Common myeloid progenitor, CD34-positive (primary cell): ENCODE results near the gene TSPAN10.

Experiments used
- CTCF ChIA-PET: fragments of 350-600 bp; sonication (Branson Sonifier 250); formaldehyde crosslinking; loops from one replicate; lab custom pipeline; 2021; ENCODE audit warnings: antibody characterized with exemption; lab: Charles Lee
- POLR2A ChIA-PET: fragments of 350-600 bp; sonication (Branson Sonifier 250); formaldehyde crosslinking; loops from one replicate; lab custom pipeline; 2021; ENCODE audit warnings: antibody characterized with exemption; lab: Charles Lee
- DNase-seq, 3 donors: peaks; one replicate each; pipeline versions ENCODE4 v3.0.0 to v3.0.0-alpha.2; 2013
- H3K27ac ChIP-seq, 2 experiments: 1 replicate in 1 of 2; 2 replicates in 1 of 2; pipeline ENCODE4 v1.7.0; 2013; ENCODE audit warnings: inconsistent platforms in 2 of 2, low read length in 2 of 2, mild to moderate bottlenecking in 2 of 2, low read depth in 1 of 2, moderate library complexity in 1 of 2; ENCODE audit not compliant: severe bottlenecking in 2 of 2, insufficient read depth in 1 of 2, poor library complexity in 1 of 2
- H3K27me3 ChIP-seq, 5 experiments: replicated peaks in 2 of 5; 1 replicate in 3 of 5; 2 replicates in 2 of 5; pipeline versions ENCODE4 v1.6.1 to v1.7.0; 2013; ENCODE audit warnings: low read length in 4 of 5, mild to moderate bottlenecking in 2 of 5, moderate library complexity in 2 of 5, inconsistent platforms in 1 of 5; ENCODE audit not compliant: insufficient read depth in 5 of 5, control insufficient read depth in 4 of 5
- H3K36me3 ChIP-seq, 4 experiments: 1 replicate in 2 of 4; 2 replicates in 2 of 4; pipeline versions ENCODE4 v1.6.1 to v1.7.0; 2013; ENCODE audit warnings: low read length in 3 of 4, control low read depth in 1 of 4, mild to moderate bottlenecking in 1 of 4; ENCODE audit not compliant: control insufficient read depth in 4 of 4, insufficient read depth in 4 of 4
- H3K4me1 ChIP-seq, 4 experiments: 1 replicate in 3 of 4; 2 replicates in 1 of 4; pipeline versions ENCODE4 v1.6.1 to v1.7.1; 2013; ENCODE audit warnings: low read length in 3 of 4, mild to moderate bottlenecking in 3 of 4, control low read depth in 1 of 4, inconsistent platforms in 1 of 4, moderate library complexity in 1 of 4; ENCODE audit not compliant: control insufficient read depth in 4 of 4, insufficient read depth in 4 of 4; ENCODE audit errors: control extremely low read depth in 1 of 4
- H3K4me3 ChIP-seq, 7 experiments: 1 replicate in 4 of 7; 2 replicates in 3 of 7; pipeline versions ENCODE4 v1.5.1 to v1.7.0; 2013; ENCODE audit warnings: mild to moderate bottlenecking in 7 of 7, low read length in 6 of 7, moderate library complexity in 6 of 7, inconsistent platforms in 2 of 7, low read depth in 2 of 7, control low read depth in 1 of 7; ENCODE audit not compliant: insufficient read depth in 4 of 7, control insufficient read depth in 1 of 7; ENCODE audit errors: extremely low read depth in 1 of 7
- H3K9me3 ChIP-seq, 5 experiments: 1 replicate in 4 of 5; 2 replicates in 1 of 5; pipeline versions ENCODE4 v1.6.1 to v1.7.1; 2013; ENCODE audit warnings: low read length in 4 of 5, mild to moderate bottlenecking in 2 of 5, inconsistent platforms in 1 of 5, low read depth in 1 of 5, moderate library complexity in 1 of 5; ENCODE audit not compliant: control insufficient read depth in 4 of 5, insufficient read depth in 2 of 5; ENCODE audit errors: control extremely low read depth in 1 of 5
- WGBS: methylation state at CpG from one replicate; pipeline ENCODE4 v1.1.5; 2013; ENCODE audit not compliant: insufficient coverage; 5-methylcytosine and 5-hydroxymethylcytosine counted together

Gene TSPAN10

DNA sequence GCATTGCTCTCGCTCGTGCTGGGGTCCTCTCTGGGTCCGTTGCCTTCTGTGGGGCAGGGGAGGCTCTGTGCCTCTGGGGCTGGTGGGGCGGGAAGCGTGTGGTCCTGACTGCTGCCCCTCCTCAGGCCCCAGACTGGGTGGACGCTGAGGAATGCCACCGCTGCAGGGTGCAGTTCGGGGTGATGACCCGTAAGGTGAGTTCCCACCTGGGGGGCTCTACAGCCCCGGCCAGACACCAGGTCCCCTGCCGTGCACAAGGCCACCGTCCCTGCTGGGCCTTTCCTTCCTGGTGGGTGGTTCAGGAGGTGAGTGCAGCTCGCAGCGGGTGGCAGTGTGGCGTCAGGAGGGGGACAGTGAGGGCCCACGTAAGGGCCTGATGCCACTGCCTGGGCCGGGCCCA is 53.6 kb downstream of the TSPAN10 start:
- WGBS, result 94% methylated on average over 14 of the region's 17 CpGs
- Histone ChIP-seq H3K27ac (no peak overlapping the region), H3K27me3 (no peaks in the 10 kb centered on the region), H3K4me3 (no peak overlapping the region), H3K9me3 (no peaks in the 10 kb centered on the region), H3K36me3 (peaks cover 6 to 98% (median 57%) of the 10 kb centered on the region in 4 experiments), H3K4me1 (peaks cover 0 to 1% (median 0%) of the 10 kb centered on the region in 4 experiments)
- ChIA-PET CTCF (interaction anchor here (1.2 kb wide), 1 partner anchor 15 kb away, joined by 3 read pairs; no protein-coding TSS in a partner anchor), POLR2A (no interaction called here)
- DNase-seq, result no peak

DNA sequence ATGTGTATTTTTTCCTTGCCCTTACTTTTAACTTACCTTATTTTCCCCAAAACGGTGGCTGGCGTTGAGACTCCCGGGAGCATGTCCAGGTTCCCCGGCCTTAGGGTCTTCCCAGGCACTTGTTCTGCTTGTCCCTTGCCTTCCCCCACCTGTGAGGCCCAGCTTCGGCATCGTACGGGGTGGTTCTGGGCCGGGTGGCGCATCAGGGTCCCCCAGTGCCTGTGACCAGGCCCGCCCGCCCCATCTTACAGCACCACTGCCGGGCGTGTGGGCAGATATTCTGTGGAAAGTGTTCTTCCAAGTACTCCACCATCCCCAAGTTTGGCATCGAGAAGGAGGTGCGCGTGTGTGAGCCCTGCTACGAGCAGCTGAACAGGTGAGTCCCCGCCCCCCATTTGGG is 54.2 kb downstream of the TSPAN10 start:
- Histone ChIP-seq H3K9me3 (no peaks in the 10 kb centered on the region), H3K4me1 (no peaks in the 10 kb centered on the region), H3K36me3 (peaks cover 6 to 98% (median 58%) of the 10 kb centered on the region in 4 experiments), H3K27me3 (no peaks in the 10 kb centered on the region), H3K27ac (no peak overlapping the region), H3K4me3 (no peak overlapping the region)
- ChIA-PET POLR2A (no interaction called here), CTCF (no interaction called here)
- DNase-seq, result no peak
- 96% methylated on average over 15 of the region's 18 CpGs for WGBS

DNA sequence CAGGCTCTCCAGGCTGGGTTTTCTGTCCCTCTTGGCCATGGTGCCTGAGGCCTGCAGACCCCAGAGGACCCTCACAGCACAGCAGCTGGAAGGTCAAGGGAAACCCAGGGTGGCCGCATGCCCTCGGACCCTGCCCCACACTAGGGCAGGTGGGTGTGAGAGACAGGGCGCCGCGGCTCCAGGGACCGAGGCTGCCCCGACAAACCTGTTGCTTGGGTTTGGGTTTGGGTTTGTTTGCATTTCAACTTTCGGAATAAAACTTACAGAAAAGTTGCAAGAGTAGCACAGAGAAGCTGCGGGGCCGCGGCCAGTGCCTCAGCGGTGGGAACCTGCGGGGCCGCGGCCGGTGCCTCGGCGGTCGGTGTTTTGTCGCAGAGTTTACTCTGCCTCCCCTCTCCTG is 54.6 kb downstream of the TSPAN10 start:
- no peak for DNase-seq
- H3K27me3 ChIP-seq, result no peaks in the 10 kb centered on the region
- no peaks in the 10 kb centered on the region for H3K4me1 ChIP-seq
- peaks cover 6 to 98% (median 58%) of the 10 kb centered on the region in 4 experiments for H3K36me3 ChIP-seq
- no peak overlapping the region for H3K4me3 ChIP-seq
- no peaks in the 10 kb centered on the region for H3K9me3 ChIP-seq
- H3K27ac ChIP-seq, result no peak overlapping the region
- ChIA-PET CTCF (no interaction called here), POLR2A (no interaction called here)
- 96% methylated on average over 18 of the region's 20 CpGs for WGBS

DNA sequence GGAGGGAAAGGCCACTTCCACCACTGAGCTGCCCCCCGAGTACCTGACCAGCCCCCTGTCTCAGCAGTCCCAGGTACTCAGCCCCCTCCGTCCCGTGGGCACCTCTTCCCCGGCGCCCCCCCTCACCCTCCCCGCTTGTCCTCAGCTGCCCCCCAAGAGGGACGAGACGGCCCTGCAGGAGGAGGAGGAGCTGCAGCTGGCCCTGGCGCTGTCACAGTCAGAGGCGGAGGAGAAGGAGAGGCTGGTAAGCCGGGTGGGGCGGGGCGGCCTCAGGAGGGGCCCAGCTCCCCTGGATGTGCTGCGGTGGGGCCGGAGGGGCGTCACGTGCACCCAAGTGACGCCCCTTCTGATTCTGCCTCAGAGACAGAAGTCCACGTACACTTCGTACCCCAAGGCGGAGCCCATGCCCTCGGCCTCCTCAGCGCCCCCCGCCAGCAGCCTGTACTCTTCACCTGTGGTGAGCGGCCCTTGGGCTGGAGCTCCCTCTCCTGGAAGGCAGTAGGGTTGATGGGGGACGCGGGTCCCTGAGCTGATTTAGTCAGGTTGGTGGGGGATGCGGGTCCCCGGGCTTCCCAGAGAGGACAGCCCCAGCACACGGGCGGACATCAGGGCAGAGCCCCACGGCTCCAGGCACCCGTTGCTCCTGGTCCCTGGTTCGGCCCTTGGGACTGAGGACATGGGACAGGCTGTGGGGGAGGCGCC is 56.7 kb downstream of the TSPAN10 start:
- ChIA-PET POLR2A (interaction anchor here (0.7 kb wide), 1 partner anchor 119 kb away, joined by 3 read pairs; no protein-coding TSS in a partner anchor), CTCF (interaction anchor here (1.6 kb wide), 1 partner anchor 10 kb away, joined by 4 read pairs; the partner anchor contains the start of genes ARL16 and HGS)
- 96% methylated on average over 18 of the region's 35 CpGs for WGBS
- H3K4me1 ChIP-seq, result no peaks in the 10 kb centered on the region
- no peaks in the 10 kb centered on the region for H3K9me3 ChIP-seq
- H3K36me3 ChIP-seq, result peaks cover 10 to 98% (median 56%) of the 10 kb centered on the region in 4 experiments
- H3K27me3 ChIP-seq, result no peaks in the 10 kb centered on the region
- DNase-seq, result no peak
- no peak overlapping the region for H3K27ac ChIP-seq
- H3K4me3 ChIP-seq, result no peak overlapping the region

DNA sequence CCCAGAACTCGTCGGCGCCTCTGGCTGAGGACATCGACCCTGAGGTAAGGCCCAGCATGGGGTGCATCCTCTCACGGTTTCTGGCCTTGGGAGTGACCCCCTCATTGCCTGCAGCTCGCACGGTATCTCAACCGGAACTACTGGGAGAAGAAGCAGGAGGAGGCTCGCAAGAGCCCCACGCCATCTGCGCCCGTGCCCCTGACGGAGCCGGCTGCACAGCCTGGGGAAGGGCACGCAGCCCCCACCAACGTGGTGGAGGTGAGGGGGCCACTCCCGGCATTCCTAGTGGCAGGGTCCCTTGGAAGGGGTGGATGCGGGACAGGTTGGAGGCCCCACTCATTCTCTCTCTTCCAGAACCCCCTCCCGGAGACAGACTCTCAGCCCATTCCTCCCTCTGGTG is 57.8 kb downstream of the TSPAN10 start:
- no peaks in the 10 kb centered on the region for H3K4me1 ChIP-seq
- no peaks in the 10 kb centered on the region for H3K9me3 ChIP-seq
- no peak overlapping the region for H3K4me3 ChIP-seq
- H3K36me3 ChIP-seq, result peaks cover 10 to 92% (median 50%) of the 10 kb centered on the region in 4 experiments
- DNase-seq, result no peak
- POLR2A ChIA-PET, result no interaction called here
- WGBS, result 100% methylated on average over 10 of the region's 19 CpGs
- CTCF ChIA-PET, result no interaction called here
- no peak overlapping the region for H3K27ac ChIP-seq
- H3K27me3 ChIP-seq, result no peaks in the 10 kb centered on the region

DNA sequence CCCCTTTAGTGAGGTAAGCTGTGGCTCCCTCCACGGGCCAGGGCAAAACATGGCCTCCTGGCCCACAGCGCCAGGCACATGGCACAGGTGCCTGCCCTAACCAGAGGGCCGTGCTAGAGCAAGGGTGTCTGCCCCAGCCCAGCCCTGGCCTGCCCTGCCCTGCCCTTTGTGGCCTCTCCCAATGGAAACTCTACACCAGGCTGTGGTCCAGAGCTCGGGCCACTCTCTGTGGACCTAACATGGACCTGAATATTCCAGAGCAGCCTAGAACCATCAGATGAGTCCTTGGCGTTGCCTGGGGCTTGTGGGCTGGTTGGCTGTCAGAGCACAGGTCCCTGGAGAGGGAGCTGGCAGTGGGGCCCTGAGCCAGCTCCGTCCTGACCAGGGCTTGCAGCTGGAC is 58.2 kb downstream of the TSPAN10 start:
- POLR2A ChIA-PET, result no interaction called here
- Histone ChIP-seq H3K4me3 (no peak overlapping the region), H3K4me1 (no peaks in the 10 kb centered on the region), H3K27ac (no peak overlapping the region), H3K27me3 (no peaks in the 10 kb centered on the region), H3K36me3 (peaks cover 10 to 88% (median 47%) of the 10 kb centered on the region in 4 experiments), H3K9me3 (no peaks in the 10 kb centered on the region)
- DNase-seq, result no peak
- CTCF ChIA-PET, result interaction anchor here (0.5 to 1.1 kb wide), 2 partner anchors 10 to 32 kb away, joined by 3 read pairs; no protein-coding TSS in a partner anchor
- WGBS, result 97% methylated on average over 6 of the region's 6 CpGs

DNA sequence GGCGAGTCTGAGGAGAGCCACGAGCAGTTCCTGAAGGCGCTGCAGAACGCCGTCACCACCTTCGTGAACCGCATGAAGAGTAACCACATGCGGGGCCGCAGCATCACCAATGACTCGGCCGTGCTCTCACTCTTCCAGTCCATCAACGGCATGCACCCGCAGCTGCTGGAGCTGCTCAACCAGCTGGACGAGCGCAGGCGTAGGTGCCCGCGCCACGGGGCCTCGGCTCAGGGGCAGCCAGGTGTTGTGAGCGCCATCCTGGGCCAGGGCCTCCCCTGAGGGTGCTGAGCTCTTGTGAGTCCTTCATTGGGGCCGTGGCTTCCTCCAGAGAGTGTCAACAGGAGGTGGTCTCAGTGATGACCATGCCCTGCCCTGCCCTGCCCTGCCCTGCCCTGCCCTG is 58.8 kb downstream of the TSPAN10 start:
- Histone ChIP-seq H3K4me3 (no peak overlapping the region), H3K36me3 (peaks cover 8 to 85% (median 47%) of the 10 kb centered on the region in 4 experiments), H3K27me3 (no peaks in the 10 kb centered on the region), H3K4me1 (peaks cover 0 to 2% (median 0%) of the 10 kb centered on the region in 4 experiments), H3K27ac (no peak overlapping the region), H3K9me3 (no peaks in the 10 kb centered on the region)
- WGBS, result 97% methylated on average over 22 of the region's 22 CpGs
- no peak for DNase-seq
- ChIA-PET CTCF (interaction anchor here (0.5 to 1.1 kb wide), 3 partner anchors 11 to 33 kb away, joined by 3 to 4 read pairs (median 3); no protein-coding TSS in a partner anchor), POLR2A (no interaction called here)
